C4-2B (cell line): Measurements from ENCODE around the gene BANF1.

ENCODE experiments used
- ZFX ChIP-seq: fragments of 450-650 bp; IDR thresholded peaks from 2 replicates; pipeline ENCODE4 v1.6.1; 2017
- TF ChIP-seq, protein P1 (sequence below): fragments of 450-650 bp; conservative IDR thresholded peaks from 2 replicates; pipeline ENCODE4 v1.5.1; 2017; ENCODE audit warnings: mild to moderate bottlenecking

DNA sequence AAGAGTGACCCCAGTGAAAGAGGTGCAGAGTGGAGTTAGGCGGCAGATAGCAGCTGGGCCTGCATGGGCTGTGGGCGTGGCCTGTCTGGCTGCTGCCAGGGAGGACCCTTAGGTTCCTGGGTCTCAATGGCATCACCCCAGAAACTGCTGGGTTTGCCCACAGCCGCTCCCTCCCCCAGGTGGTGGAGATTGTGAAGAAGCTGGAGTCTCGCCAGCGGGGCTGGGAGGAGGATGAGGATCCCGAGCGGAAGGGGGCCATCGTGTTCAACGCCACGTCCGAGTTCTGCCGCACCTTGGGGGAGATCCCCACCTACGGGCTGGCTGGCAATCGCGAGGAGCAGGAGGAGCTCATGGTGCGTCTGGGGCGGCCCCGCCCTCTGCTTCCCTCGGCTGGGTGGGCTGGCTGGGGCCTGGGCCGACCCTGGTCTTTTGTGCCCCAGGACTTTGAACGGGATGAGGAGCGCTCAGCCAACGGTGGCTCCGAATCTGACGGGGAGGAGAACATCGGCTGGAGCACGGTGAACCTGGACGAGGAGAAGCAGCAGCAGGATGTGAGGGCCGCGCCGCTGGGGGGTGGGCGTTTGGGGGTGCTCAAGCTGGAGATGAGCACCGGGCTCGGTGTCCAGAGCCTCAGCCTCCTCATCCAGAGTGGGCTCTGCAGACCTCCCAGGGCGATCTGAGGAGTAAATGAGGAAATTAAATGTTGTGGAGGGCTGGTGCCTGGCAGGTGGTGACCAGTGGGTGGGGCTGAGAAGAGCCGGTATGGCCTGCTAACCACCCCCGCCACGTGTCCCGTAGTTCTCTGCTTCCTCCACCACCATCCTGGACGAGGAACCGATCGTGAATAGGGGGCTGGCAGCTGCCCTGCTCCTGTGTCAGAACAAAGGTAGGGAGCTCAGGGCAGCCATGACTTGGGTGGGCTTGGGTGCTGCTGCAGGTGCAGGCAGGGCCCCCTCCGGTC is 25.8 kb upstream of the BANF1 start:
- TF ChIP-seq, protein P1, sequence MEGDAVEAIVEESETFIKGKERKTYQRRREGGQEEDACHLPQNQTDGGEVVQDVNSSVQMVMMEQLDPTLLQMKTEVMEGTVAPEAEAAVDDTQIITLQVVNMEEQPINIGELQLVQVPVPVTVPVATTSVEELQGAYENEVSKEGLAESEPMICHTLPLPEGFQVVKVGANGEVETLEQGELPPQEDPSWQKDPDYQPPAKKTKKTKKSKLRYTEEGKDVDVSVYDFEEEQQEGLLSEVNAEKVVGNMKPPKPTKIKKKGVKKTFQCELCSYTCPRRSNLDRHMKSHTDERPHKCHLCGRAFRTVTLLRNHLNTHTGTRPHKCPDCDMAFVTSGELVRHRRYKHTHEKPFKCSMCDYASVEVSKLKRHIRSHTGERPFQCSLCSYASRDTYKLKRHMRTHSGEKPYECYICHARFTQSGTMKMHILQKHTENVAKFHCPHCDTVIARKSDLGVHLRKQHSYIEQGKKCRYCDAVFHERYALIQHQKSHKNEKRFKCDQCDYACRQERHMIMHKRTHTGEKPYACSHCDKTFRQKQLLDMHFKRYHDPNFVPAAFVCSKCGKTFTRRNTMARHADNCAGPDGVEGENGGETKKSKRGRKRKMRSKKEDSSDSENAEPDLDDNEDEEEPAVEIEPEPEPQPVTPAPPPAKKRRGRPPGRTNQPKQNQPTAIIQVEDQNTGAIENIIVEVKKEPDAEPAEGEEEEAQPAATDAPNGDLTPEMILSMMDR: no peak
- no peak for TF ChIP-seq ZFX
